LoVo (cell line): ENCODE data around the gene CBFB.
"Not testable (repeated sequence)": the region's sequence is repeated elsewhere in the genome, so short reads cannot be mapped to it uniquely, and the experiment has no call there.

Experiments used
- DNase-seq: peaks from one replicate; pipeline ENCODE4 v3.0.0-alpha.2; 2016; ENCODE audit warnings: low spot score

CBFB gene

DNA sequence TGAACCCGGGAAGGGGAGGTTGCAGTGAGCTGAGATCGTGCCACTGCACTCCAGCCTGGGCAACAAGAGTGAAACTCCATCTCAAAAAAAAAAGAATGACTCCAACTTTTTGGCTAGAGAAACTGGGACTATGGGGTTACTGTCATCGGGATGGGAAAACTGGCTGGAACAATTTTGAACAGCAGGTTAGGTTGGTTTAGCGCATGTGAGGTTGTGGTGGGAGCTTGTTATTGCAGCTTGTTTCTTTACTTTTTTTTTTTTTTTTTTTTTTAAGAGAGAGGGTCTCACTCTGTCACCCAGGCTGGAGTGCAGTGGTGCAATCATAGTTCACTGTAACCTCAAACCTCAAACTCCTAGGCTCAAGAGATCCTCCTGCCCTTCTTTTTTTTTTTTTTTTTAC lies 12.6 kb downstream of the CBFB start:
- DNase-seq: not testable (repeated sequence)

DNA sequence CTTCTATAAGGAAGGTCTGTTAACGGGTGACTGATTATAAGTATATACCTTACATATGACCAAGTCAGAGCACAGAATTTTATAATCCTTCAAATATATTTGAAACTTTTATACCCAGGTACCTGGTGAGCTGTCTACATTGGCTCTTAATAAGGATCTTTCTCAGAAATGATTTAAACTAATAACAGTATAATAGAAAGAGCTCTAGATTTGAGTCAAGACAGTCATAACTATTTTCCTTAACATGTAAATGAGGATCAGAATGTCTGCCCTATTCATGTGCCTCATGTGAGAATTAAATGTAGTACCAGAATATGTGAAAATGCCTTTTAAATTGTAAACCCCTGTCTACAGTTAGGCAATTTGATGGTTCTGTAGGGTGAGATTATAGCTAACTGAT lies 14.5 kb downstream of the CBFB start:
- DNase-seq: no peak

DNA sequence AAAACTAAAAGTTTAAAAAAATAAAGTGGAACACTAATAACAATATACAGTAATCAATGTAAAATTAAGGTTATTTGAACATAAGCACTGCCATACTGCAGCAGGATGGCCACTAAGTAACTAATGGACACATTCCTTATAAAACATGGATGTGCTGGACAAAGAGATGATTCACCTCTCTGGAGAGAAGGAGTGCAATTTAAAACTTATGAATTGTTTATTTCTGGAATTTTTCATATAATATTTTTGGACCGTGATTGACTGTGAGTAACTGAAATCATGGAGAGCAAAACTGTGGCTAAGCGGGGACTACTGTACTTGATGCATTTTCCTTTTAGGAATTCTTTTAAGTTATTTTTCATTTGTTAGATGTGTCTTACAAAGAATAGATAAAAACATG lies 21.8 kb downstream of the CBFB start:
- no peak for DNase-seq

DNA sequence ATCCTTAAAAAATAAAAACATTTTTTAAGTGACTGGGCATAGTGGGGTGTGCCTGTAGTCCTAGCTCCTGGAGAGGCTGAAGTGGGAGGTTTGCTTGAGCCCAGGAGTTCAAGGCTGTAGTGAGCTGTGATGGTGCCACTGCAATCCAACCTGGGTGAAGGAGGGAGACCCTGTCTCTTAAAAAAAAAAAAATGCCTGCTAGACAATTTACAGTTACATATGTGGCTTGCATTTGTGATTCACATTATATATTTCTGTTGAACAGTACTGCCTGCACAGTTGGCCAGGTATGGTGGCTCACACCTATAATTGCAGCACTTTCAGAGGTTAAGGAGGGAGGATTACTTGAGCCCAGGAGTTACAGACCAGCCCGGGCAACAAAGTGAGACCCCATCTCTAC lies 23.4 kb downstream of the CBFB start:
- no peak for DNase-seq

DNA sequence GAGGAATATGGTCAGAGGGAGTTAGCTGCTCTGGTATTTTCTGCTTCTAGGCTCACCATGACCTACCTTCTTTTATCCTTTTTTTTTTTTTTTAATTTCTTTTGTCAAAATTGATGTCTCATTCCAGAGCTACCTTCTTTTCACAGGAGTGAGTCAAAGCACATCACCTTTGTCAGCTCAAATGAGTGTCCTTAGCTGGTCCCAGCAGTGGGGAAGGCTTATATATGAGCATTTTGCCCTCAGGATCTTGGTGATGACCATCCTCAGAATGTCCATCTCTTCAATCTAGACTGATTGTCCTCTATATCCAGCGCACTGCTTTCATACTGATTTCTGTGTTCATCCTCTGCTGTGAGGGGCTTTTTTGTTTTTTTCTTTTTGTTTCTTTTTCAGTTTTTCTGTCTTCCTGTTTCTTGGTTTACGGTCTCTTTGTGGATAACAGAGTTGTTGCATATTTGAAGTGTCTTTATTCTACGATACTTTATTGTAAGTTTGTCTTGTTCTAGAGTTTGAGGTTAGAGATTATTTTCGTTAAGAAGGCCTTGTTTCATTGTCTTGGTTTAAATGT lies 24.9 kb downstream of the CBFB start:
- DNase-seq: no peak

DNA sequence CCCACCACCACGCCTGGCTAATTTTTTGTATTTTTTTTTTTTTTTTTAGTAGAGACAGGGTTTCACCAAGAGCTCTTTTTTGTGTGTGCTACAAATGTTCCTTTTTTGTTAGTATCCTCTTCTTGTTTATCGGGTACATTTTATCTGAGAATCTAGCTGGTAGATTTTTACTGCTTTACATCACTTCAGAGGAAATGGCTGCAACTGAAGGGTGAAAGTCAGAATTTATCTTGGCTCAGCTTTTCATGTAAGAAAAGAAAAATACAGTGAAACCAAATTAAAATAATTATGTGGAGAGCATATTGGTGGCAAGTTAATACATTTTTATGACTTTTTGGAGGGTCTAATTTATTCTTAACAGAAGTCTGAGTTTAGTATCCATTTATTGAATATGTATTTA lies 26.0 kb downstream of the CBFB start:
- no peak for DNase-seq

DNA sequence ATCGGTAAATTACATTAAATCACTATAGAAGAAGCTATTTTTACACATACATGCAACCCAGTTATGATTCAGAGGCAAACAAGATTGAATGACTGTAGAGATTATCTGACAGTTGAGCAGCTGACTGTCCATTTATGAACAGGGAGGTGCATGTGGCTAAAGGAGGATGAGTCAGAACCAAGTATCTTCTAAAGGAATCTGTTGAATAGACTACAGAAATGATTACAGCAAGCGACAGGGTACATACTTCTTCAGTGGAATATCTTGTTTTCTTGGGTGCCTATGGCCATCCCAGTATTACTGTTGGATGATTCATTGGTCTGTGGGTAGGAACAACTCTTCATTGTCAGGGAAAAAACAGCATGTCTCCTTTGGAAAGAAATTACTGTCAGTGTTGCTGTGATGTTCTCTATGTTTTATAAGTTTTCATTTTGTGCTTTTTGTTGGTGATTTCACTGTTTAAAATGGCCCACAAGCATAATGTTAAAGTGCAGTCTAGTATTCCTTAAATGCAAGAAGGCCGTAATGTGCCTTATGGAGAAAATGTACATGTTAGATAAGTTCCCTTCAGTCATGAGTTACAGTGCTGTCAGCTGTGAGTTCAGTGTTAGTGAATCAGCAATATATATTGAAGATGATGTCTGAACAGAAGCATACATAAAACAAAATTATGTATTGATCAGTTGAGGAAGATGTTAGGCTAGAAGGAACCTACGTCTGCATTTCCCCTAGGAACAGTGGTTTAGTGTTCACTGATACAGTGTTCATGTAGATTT lies 27.0 kb downstream of the CBFB start:
- peak; percentile 19 for DNase-seq

DNA sequence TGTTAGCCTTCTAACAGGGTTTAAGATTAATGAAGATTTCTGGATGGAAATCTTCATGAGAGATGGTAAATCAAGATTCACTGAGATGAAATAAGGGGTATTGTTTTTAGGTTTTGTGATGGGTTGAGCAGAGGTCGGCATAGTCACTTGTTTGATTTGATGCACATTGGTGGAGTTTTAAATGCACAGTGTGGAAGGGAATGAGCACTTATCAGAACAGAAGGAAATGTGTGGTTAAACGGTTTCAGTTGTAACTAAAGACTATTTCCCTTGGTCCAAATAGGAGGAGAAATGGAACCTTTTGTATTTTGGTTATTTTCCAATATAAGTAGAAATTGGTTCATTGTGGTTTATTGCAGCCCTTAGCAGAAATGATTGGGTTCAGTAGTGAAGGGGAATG lies 34.1 kb downstream of the CBFB start:
- no peak for DNase-seq

DNA sequence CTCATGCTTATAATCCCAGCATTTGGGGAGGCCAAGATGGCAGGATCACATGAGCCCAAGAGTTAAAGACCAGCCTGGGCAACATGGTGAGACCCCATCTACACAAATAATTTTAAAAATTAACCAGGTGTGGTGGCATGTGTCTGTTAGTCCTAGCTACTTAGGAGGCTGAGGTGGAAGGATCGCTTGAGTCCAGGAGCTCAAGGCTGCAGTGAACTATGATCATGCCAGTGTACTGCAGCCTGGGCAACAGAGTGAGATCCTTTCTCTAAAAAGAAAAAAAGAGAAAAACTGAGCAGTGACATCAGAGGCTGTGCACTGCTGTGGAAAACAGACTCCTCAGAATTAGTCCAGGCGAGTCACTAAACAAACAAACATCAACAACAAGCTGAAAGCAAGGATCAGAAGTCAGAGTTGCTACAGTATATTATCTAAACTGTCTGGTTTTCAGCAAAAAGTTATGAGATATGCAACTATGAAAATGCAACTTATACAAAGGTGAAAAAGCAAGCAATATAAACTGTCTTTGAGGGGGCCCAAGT lies 39.3 kb downstream of the CBFB start:
- no peak for DNase-seq

DNA sequence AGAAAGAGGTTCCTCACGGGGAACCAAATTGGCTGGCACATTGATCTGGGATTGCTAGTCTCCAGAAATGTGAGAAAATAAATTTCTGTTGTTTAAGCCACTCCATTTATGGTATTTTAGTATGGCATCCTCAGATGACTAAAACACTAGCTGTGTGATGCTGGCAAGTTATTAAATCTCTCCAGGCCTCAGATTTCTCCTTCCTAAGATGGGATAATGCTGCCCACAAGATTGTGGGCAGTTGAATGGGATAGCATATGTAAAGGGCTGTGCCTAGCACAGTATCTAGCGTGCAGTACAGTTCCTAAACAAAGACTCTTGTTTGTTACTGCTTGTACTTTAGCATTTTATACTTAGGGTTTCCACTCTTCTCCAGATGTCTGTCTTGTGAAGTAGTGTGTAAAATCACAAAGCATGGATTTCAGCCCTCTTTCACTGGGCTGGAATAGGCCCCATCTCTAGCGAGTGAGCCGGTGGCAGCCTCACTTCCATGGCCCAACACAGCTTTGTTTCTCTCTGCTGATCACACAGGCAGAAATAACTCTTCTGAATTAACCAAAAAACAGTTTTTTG lies 42.6 kb downstream of the CBFB start:
- DNase-seq: no peak

DNA sequence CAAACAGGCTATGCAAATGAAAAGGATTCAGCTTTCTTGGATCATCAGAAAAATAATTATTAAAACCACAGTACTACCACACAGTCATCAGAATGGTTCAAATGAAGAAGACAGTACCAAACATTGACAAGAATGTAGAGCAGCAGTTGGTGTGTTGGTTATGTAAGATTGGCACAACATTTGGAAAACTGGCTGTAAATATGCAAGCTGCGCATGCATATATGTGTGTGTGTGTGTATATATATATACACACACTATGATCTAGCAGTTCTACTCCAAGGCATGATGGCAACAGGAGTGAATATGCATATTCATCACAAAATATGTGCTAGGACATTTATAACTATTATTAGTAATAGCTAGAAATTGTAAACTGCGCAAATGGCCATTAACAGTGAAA lies 46.4 kb downstream of the CBFB start:
- DNase-seq: no peak

DNA sequence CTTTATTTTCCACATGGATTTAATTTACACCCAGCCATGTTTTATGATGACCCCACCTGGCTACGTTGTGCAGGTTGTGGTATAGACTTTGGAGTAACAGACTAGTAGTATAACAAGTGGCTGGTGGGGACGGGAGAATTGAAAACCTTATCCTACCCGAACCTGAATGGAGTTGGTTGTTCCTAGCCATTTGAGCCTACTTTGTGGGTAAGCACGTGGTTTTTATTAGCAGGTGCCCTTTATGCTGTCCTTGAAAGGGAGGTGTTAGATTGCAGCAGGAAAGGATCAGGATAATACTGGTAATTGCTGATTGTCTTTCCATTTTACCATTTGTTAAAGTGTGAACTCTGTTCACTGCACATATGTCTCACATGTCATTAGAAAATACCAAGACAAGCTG lies 48.9 kb downstream of the CBFB start:
- no peak for DNase-seq

DNA sequence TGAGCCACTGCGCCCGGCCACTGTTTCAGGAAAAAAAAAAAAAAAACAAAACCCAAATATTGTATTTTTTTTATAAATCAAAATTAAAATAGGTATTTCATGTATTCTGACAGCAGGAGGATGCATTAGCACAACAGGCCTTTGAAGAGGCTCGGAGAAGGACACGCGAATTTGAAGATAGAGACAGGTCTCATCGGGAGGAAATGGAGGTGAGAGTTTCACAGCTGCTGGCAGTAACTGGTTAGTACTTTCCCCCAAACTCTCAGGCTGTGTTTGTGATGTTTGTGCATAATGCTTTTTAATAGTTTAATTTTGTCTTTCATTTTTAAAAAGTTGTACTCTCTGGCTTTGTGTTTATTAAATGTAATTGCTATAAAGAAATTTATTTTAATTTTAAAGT lies 53.2 kb downstream of the CBFB start:
- DNase-seq: no peak

DNA sequence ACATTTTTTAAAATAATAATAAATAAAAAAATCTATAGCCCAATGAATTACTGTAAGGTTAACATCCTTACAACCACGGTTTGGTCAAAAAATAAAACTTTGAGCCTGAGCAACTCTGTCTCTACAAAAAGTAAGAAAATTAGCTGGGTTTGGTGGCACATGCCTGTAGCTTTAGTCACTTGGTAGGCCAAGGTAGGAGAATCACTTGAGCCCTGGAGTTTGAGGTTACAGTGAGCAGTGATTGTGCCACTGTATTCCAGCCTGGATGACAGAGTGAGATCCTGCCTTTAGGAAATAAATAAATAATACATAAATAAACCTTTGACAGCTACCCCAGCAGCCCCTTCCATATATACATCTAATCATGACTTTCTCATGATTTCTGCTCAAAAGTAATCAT lies 53.9 kb downstream of the CBFB start:
- DNase-seq: no peak

DNA sequence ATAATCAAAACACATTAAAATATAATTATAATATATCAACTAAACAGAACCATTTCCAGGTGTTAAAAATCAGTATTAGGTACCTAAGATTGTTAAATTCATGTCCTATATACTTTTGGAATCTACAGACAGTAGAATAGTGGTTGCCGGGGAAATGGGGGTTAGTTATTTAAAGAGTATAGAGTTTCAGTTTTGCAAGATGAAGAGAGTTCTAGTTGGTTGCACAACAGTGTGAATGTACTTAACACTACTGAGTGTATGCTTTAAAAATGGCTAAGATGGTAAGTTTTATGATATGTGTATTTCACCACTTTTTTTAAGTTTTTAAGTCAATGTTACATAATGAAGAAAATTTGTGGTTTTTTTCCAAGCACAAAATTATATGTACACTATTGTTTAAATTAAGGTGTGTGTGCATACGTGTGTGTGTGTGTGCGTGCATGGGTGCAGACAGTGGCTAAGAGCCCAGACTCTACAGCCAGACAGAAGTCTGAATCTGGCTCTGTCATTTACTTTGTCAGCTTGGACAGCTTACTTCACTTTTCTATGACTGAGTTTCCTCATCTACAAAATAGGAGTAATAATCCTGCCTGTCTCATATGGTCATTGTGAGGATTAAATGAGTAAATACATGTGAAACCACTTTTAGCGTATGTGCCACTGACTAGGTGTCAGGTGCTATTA lies 55.5 kb downstream of the CBFB start:
- no peak for DNase-seq

DNA sequence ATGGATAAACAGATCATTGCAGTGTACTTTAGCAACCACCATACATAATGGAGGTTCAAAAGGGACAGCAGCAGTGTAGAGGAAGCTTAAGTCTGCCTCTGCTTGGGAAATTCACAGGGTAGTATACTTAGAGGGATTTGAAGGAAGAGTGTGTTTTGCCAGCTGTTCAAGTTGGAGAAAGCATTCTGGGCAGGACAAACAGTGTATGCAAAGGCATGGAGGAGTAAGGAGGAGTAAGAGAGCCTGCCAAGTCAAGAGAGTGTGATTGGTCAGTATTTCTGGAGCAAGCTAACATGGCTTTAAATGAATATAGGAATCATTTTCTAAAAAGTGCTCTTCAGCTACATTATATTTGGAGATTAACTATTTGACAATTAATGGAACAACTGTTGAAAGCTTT lies 57.9 kb downstream of the CBFB start:
- DNase-seq: no peak

DNA sequence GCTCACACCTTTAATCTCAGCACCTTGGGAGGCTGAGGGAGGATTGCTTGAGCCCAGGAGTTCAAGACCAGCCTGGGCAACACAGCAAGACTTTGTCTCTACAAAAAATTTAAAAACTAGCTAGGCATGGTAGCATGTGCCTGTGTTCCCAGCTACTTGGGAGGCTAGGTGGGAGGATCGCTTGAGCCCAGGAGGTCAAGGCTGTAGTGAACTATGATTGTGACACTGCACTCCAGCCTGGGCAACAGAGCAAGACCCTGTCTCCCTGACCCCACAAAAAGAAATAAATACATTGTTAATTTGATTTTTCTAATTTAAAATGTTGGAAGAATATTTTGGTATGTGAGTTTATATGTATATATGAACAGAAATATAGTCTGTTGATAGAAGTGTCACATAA lies 58.3 kb downstream of the CBFB start:
- no peak for DNase-seq

DNA sequence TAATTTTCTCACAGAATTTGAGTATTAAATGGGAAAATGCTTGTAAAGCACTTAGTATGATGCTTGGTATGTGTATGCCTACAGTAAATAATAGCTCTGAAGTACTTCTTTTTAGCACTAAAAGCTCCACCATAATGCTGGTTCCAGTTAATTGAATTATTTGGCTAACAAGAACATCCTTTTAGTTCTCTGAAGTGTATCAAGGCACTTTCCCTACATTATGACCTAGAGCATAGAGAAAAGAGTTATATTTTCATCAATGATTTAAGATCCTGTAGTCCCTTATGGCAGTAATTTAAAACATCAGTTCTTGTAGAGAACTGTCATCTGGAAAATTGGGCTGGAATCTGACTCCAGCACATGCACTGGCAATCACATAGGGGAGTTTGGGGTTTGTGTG lies 58.9 kb downstream of the CBFB start:
- no peak for DNase-seq

DNA sequence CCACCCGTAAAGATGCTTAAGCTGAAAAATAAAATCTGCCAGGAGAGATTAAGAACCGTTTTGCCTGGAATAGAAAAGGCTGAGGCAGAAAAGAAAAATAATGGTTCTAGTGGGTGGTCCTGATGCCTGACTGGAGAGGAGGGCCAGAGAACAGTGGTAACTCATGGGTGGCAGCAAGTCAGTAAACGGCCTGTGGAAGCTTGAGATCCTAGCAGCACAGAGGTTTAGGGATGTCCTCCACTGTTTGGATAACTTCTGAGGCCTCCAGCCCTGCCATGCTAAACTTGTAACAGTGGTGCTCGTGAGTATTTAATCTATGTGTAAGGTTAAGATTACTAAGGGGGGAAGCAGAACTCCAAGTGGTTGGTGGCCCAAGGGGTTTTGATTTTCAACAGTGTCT lies 59.6 kb downstream of the CBFB start:
- DNase-seq: no peak

DNA sequence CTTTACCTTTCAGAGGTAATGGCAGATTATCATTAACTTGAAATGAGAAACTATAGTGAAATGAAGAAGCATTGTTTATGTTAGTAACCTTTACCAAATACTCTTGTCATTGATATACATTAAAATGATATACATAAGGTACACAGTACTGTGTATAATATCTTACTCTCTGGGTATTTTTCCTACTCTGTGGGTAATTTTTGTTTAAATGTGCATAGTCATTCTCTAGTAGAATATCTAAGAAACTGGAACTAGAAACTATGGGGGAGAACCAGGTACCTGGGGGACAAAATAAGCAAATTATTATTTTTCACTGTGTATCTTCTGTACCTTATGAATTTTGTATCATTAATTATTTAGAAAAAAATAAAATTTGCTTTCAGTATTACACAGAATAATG lies 60.2 kb downstream of the CBFB start:
- no peak for DNase-seq

DNA sequence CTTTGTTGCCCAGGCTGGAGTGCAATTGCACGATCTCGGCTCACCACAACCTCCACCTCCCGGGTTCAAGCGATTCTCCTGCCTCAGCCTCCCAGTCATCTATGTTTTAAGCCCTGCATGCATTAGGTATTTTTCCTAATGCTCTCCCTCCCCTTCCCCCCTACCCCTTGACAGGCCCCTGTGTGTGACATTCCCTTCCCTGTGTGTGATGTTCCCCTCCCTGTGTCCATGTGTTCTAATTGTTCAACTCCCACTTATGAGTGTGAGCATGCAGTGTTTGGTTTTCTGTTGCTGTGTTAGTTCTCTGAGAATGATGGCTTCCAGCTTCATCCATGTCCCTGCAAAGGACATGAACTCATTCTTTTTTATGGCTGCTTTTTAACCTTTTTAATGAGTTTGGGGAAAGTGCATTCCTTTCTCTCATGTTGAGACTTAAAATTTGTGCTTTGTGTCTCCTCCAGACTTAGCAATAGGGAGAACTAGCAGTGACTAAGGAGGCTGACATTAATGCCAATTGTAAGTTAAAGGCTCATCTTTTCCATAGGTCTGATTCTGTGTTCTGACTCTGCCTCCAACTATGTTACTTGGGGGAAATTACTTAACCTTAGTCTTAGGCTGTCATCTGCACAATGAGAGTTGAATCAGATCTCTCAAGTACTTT lies 63.1 kb downstream of the CBFB start:
- DNase-seq: no peak

DNA sequence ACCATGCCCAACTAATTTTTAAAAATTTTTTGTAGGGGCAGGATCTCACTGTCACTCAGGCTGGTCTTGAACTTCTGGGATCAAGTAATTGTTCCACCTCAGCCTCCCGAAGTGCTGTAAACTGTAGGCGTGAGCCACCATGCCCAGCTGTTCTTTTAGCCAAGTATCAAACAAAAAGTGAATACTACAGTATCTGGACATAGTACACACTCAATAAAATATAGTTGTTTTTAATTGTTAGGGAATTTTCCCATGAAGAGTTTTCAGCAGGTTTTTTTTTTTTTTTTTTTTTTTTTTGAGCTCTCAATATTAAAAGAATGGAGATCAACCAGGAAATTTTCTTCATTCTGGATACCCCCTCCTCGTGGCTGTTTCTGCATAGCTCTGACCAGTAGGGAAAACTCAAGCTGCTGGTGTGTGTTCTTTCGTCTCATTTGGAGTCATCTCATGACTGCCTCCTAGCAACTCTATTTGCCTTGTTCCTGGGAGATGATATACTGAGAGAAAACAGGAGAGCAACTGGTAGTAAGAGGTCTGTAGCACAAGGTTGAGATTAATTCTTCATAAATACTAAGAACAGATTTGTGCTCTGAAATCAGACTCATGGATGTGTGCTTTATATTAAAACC lies 64.3 kb downstream of the CBFB start:
- no peak for DNase-seq
